ENCODE measurements around the gene ZNF436.

ZNF436 gene

DNA sequence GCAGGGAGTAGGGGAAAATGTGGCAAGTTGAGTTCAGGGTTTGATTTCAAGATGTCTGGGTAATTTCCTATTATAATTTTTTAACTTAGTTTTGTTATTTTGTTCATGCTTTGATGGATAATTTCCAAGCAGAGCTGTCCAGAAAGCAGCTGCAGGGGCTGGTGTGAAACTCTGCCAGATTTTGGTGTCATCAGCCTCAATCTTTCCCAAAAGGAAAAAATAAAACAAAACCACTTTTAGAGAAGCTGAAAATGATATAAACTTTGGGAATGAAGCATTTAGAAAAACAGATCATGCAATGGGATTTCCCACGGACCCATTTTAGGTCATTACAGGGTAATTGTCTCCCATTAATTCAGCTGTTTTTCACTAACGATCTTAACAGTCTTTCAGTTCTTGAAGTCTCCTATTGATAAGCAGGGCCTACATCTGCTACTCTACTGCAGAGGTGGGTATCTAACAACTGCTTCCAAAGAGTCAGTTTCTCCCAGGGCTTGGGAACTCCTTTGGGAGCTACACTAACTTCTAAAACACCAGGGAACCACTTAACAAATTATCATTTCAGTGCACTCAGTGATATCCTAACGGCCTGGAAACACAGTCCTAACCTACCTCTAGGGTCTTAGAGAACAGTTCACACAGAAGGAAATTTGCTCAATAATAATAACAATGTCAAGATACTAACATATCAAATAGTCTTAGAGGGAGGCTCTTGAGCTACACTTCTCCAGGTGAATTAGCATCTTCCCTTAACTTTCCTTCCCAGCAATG is 12.3 kb downstream of the ZNF436 start:
- Histone ChIP-seq H2AK5ac (ENCODE audit: low read length, severe bottlenecking) (no peak overlapping the region), H2BK120ac (ENCODE audit: low read depth, low read length) (no peak overlapping the region), H3K4me3 (ENCODE audit: insufficient read depth in 1 of 2, low read depth in 1 of 2, low read length in 2 of 2) (no peak overlapping the region), H3K18ac (ENCODE audit: low read depth in 1 of 2, low read length in 2 of 2) (no peak overlapping the region), H3K14ac (ENCODE audit: low read length in 2 of 2) (no peak overlapping the region), H2AFZ (ENCODE audit: low read depth, low read length) (no peak overlapping the region), H3K27ac (ENCODE audit: low read length, poor library complexity, severe bottlenecking) (no peak overlapping the region), H3K23ac (ENCODE audit: low read length in 2 of 2) (no peak overlapping the region), H3K79me1 (replicated peaks; ENCODE audit: low read length, poor library complexity, severe bottlenecking) (peaks cover 9% of the 10 kb centered on the region), H2BK5ac (ENCODE audit: low read depth, low read length, poor library complexity, severe bottlenecking) (no peak overlapping the region), H3K9ac (ENCODE audit: low read length) (no peak overlapping the region), H3K36me3 (ENCODE audit: control insufficient read depth in 1 of 2, insufficient read depth in 2 of 2, low read depth in 1 of 2, low read length in 2 of 2) (peaks cover 18 to 56% of the 10 kb centered on the region in 2 experiments), H2BK12ac (ENCODE audit: low read length in 2 of 2) (no peak overlapping the region), H2BK15ac (ENCODE audit: low read depth, poor library complexity, severe bottlenecking) (no peak overlapping the region), H4K91ac (ENCODE audit: low read length) (no peak overlapping the region), H3K4ac (ENCODE audit: low read depth in 1 of 2, low read length in 2 of 2) (no peak overlapping the region), H3K4me1 (ENCODE audit: control insufficient read depth, insufficient read depth, low read depth, low read length) (no peaks in the 10 kb centered on the region), H4K8ac (ENCODE audit: low read length) (no peak overlapping the region), H3K27me3 (ENCODE audit: control insufficient read depth in 1 of 2, insufficient read depth in 1 of 2, low read length in 2 of 2) (no peaks in the 10 kb centered on the region), H3K4me2 (ENCODE audit: low read length, poor library complexity, severe bottlenecking) (no peak overlapping the region), H3K9me3 (ENCODE audit: control insufficient read depth, low read length) (peaks cover 42% of the 10 kb centered on the region)
- 9% methylated on average over 3 of the region's 3 CpGs for WGBS
- DNase-seq, result no peak

DNA sequence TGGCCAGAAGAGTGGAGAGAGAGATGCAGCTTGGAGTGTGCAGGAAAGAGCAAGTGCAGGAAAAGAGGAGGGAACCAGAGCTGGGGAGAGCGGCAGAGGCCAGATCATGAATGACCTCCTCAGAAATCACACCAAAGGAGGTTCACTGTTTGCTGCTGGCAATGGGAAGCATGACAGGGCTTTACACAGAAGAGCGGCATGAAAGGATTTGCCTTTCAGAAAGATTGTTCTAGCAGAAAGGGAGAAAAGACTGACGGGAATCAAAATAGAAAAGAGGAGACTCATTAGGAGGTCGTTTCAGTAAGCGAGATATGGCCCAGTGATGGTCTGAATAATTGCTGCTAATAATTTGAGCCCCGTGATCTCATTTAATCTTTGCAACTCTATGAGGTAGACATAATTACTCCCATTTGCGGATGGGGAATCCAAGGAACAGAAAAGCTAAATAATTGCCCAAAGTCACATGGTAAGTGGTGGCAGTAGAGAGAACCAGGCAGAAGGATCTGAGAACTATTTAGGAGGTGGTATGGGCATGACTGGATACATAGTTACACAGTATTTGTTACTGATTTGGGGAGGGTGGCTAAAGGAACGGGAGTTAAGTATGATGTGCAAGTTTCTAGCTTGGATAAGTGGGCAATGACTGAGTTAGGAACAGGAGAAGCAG is 13.0 kb downstream of the ZNF436 start:
- Histone ChIP-seq H3K9ac (ENCODE audit: low read length) (no peak overlapping the region), H2BK5ac (ENCODE audit: low read depth, low read length, poor library complexity, severe bottlenecking) (no peak overlapping the region), H2BK12ac (ENCODE audit: low read length in 2 of 2) (no peak overlapping the region), H3K27ac (ENCODE audit: low read length, poor library complexity, severe bottlenecking) (no peak overlapping the region), H3K4me2 (ENCODE audit: low read length, poor library complexity, severe bottlenecking) (no peak overlapping the region), H4K91ac (ENCODE audit: low read length) (no peak overlapping the region), H2AK5ac (ENCODE audit: low read length, severe bottlenecking) (no peak overlapping the region), H2BK15ac (ENCODE audit: low read depth, poor library complexity, severe bottlenecking) (no peak overlapping the region), H3K23ac (ENCODE audit: low read length in 2 of 2) (no peak overlapping the region), H2BK120ac (ENCODE audit: low read depth, low read length) (no peak overlapping the region), H3K4me3 (ENCODE audit: insufficient read depth in 1 of 2, low read depth in 1 of 2, low read length in 2 of 2) (no peak overlapping the region), H3K36me3 (ENCODE audit: control insufficient read depth in 1 of 2, insufficient read depth in 2 of 2, low read depth in 1 of 2, low read length in 2 of 2) (peaks cover 12 to 49% of the 10 kb centered on the region in 2 experiments), H4K8ac (ENCODE audit: low read length) (no peak overlapping the region), H3K27me3 (ENCODE audit: control insufficient read depth in 1 of 2, insufficient read depth in 1 of 2, low read length in 2 of 2) (no peaks in the 10 kb centered on the region), H3K4ac (ENCODE audit: low read depth in 1 of 2, low read length in 2 of 2) (no peak overlapping the region), H3K4me1 (ENCODE audit: control insufficient read depth, insufficient read depth, low read depth, low read length) (no peaks in the 10 kb centered on the region), H3K18ac (ENCODE audit: low read depth in 1 of 2, low read length in 2 of 2) (no peak overlapping the region), H3K14ac (ENCODE audit: low read length in 2 of 2) (no peak overlapping the region), H3K79me1 (replicated peaks; ENCODE audit: low read length, poor library complexity, severe bottlenecking) (peaks cover 8% of the 10 kb centered on the region), H2AFZ (ENCODE audit: low read depth, low read length) (no peak overlapping the region), H3K9me3 (ENCODE audit: control insufficient read depth, low read length) (peaks cover 35% of the 10 kb centered on the region)
- DNase-seq, result no peak
- WGBS, result 95% methylated on average over 8 of the region's 8 CpGs

DNA sequence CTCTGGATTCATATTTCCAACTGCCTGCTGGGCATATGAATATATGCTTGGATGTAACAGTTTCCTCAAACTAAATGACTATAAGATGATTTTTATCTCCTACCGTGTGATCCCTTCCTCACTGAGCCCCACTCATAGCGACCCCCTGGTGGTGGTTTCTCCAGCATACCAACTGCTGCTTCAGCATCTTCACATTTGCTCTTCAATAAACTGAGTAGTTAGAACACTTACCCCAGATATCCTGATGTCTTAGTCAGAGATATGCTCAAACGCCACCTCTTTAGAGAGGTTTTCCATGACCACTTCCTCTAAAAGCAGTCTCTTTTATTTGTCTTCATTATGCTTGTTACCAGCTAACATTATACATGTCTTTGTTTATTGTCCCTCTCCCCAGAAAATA is 15.4 kb downstream of the ZNF436 start:
- WGBS, result 52% methylated on average over 3 of the region's 3 CpGs
- Histone ChIP-seq H3K36me3 (ENCODE audit: control insufficient read depth in 1 of 2, insufficient read depth in 2 of 2, low read depth in 1 of 2, low read length in 2 of 2) (peaks cover 7 to 25% of the 10 kb centered on the region in 2 experiments), H3K4ac (ENCODE audit: low read depth in 1 of 2, low read length in 2 of 2) (no peak overlapping the region), H2AK5ac (ENCODE audit: low read length, severe bottlenecking) (no peak overlapping the region), H3K4me3 (ENCODE audit: insufficient read depth in 1 of 2, low read depth in 1 of 2, low read length in 2 of 2) (no peak overlapping the region), H3K23ac (ENCODE audit: low read length in 2 of 2) (no peak overlapping the region), H3K27me3 (ENCODE audit: control insufficient read depth in 1 of 2, insufficient read depth in 1 of 2, low read length in 2 of 2) (no peaks in the 10 kb centered on the region), H2BK120ac (ENCODE audit: low read depth, low read length) (no peak overlapping the region), H3K27ac (ENCODE audit: low read length, poor library complexity, severe bottlenecking) (no peak overlapping the region), H3K4me1 (ENCODE audit: control insufficient read depth, insufficient read depth, low read depth, low read length) (no peaks in the 10 kb centered on the region), H3K9ac (ENCODE audit: low read length) (no peak overlapping the region), H4K8ac (ENCODE audit: low read length) (no peak overlapping the region), H2BK12ac (ENCODE audit: low read length in 2 of 2) (no peak overlapping the region), H2BK15ac (ENCODE audit: low read depth, poor library complexity, severe bottlenecking) (no peak overlapping the region), H3K9me3 (ENCODE audit: control insufficient read depth, low read length) (peaks cover 11% of the 10 kb centered on the region), H2AFZ (ENCODE audit: low read depth, low read length) (no peak overlapping the region), H3K4me2 (ENCODE audit: low read length, poor library complexity, severe bottlenecking) (no peak overlapping the region), H4K91ac (ENCODE audit: low read length) (no peak overlapping the region), H3K79me1 (replicated peaks; ENCODE audit: low read length, poor library complexity, severe bottlenecking) (no peaks in the 10 kb centered on the region), H2BK5ac (ENCODE audit: low read depth, low read length, poor library complexity, severe bottlenecking) (no peak overlapping the region), H3K18ac (ENCODE audit: low read depth in 1 of 2, low read length in 2 of 2) (no peak overlapping the region), H3K14ac (ENCODE audit: low read length in 2 of 2) (no peak overlapping the region)
- no peak for DNase-seq

DNA sequence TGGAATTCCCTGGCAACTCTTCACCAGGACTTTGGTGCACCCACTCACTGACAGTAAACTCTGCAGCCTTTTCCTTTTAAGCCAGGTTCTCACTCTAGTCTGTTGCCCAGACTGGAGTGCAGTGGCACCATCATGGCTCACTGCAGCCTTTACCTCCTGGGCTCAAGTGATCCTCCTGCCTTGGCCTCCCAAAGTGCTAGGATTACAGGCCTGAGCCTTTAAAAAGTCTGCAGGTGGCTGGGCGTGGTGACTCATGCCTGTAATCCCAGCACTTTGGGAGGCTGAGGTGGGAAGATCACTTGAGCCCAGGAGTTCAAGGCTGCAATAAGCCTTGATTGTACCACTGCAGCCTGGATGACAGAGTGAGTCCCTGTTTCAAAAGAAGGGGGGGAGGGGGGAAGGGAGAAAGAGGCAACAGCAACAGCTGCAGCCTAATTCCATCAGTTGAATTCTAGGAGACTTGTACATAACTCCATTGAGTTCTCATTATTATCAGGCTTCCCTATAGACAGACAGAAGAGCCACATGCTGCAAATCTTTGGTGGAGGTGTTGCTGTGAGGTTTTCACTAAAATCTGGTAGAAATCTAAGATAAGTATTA is 17.4 kb downstream of the ZNF436 start:
- Histone ChIP-seq H3K9ac (ENCODE audit: low read length) (no peak overlapping the region), H3K4me2 (ENCODE audit: low read length, poor library complexity, severe bottlenecking) (no peak overlapping the region), H3K14ac (ENCODE audit: low read length in 2 of 2) (no peak overlapping the region), H3K9me3 (ENCODE audit: control insufficient read depth, low read length) (no peaks in the 10 kb centered on the region), H2AK5ac (ENCODE audit: low read length, severe bottlenecking) (no peak overlapping the region), H3K4ac (ENCODE audit: low read depth in 1 of 2, low read length in 2 of 2) (no peak overlapping the region), H3K36me3 (ENCODE audit: control insufficient read depth in 1 of 2, insufficient read depth in 2 of 2, low read depth in 1 of 2, low read length in 2 of 2) (peaks cover 0 to 8% of the 10 kb centered on the region in 2 experiments), H2BK5ac (ENCODE audit: low read depth, low read length, poor library complexity, severe bottlenecking) (no peak overlapping the region), H3K23ac (ENCODE audit: low read length in 2 of 2) (no peak overlapping the region), H2AFZ (ENCODE audit: low read depth, low read length) (no peak overlapping the region), H3K27ac (ENCODE audit: low read length, poor library complexity, severe bottlenecking) (no peak overlapping the region), H2BK12ac (ENCODE audit: low read length in 2 of 2) (no peak overlapping the region), H3K79me1 (replicated peaks; ENCODE audit: low read length, poor library complexity, severe bottlenecking) (no peaks in the 10 kb centered on the region), H3K18ac (ENCODE audit: low read depth in 1 of 2, low read length in 2 of 2) (no peak overlapping the region), H2BK15ac (ENCODE audit: low read depth, poor library complexity, severe bottlenecking) (no peak overlapping the region), H3K4me3 (ENCODE audit: insufficient read depth in 1 of 2, low read depth in 1 of 2, low read length in 2 of 2) (no peak overlapping the region), H4K91ac (ENCODE audit: low read length) (no peak overlapping the region), H3K27me3 (ENCODE audit: control insufficient read depth in 1 of 2, insufficient read depth in 1 of 2, low read length in 2 of 2) (no peaks in the 10 kb centered on the region), H3K4me1 (ENCODE audit: control insufficient read depth, insufficient read depth, low read depth, low read length) (no peaks in the 10 kb centered on the region), H4K8ac (ENCODE audit: low read length) (no peak overlapping the region), H2BK120ac (ENCODE audit: low read depth, low read length) (no peak overlapping the region)
- WGBS, result 81% methylated on average over 1 of the region's 1 CpG
- DNase-seq, result no peak
